WERI-Rb-1 (cell line): ENCODE data around the gene PTGER1.
"Not testable (repeated sequence)": the region's sequence is repeated elsewhere in the genome, so short reads cannot be mapped to it uniquely, and the experiment has no call there.

Experiments used
- DNase-seq: peaks from one replicate; pipeline ENCODE4 v3.0.0-alpha.2; 2020
- H3K27ac ChIP-seq: fragments of 250-450 bp; sonication (Bioruptor Pico); 2 replicates; pipeline ENCODE4 v1.5.1; 2020; ENCODE audit warnings: mild to moderate bottlenecking, moderate library complexity
- H3K27me3 ChIP-seq: fragments of 250-450 bp; sonication (Bioruptor Pico); 2 replicates; pipeline ENCODE4 v1.5.1; 2021; ENCODE audit warnings: mild to moderate bottlenecking, low read depth, moderate library complexity; ENCODE audit not compliant: insufficient read depth, severe bottlenecking
- H3K36me3 ChIP-seq: fragments of 250-450 bp; sonication (Bioruptor Pico); 2 replicates; pipeline ENCODE4 v1.5.1; 2020; ENCODE audit warnings: mild to moderate bottlenecking, moderate library complexity
- H3K4me3 ChIP-seq: 2 replicates; pipeline ENCODE4 v1.5.1; 2011; ENCODE audit warnings: low read depth, mild to moderate bottlenecking, control low read depth, low read length
- H3K9me3 ChIP-seq: fragments of 250-450 bp; sonication (Bioruptor Pico); 2 replicates; pipeline ENCODE4 v1.5.1; 2021; ENCODE audit warnings: mild to moderate bottlenecking, moderate library complexity; ENCODE audit not compliant: severe bottlenecking
- TF ChIP-seq, protein P1 (sequence below): IDR thresholded peaks from 2 replicates; pipeline ENCODE4 v1.5.1; 2011; ENCODE audit warnings: low read depth, mild to moderate bottlenecking, control low read depth, inconsistent platforms, low read length

The PTGER1 gene

DNA sequence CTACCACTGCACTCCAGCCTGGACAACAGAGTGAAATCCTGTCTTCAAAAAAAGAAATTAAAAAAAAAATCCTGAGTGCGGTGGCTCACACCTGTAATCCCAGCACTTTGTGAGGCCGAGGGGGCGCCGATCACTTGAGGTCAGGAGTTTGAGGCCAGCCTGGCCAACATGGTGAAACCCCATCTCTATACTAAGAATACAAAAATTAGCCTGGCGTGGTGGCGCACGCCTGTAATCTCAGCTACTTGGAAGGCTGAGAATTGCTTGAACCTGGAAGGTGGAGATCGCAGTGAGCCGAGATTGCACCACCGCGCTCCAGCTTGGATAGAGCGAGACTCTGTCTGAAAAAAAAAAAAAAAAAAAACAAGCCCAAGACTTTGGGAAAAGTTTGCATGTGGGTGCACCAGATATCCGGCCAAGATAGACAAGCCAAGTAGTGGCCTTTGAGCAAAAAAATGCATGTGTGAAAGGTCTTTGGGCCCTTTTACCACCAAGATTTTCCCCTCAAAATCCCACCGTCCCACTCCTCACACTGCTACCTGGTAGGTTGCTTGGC lies 37.3 kb upstream of the PTGER1 start:
- Histone ChIP-seq H3K4me3 (no peak overlapping the region), H3K36me3 (peaks cover 40% of the 10 kb centered on the region), H3K27me3 (no peaks in the 10 kb centered on the region), H3K27ac (no peak overlapping the region), H3K9me3 (no peaks in the 10 kb centered on the region)
- DNase-seq: no peak
- TF ChIP-seq, protein P1, sequence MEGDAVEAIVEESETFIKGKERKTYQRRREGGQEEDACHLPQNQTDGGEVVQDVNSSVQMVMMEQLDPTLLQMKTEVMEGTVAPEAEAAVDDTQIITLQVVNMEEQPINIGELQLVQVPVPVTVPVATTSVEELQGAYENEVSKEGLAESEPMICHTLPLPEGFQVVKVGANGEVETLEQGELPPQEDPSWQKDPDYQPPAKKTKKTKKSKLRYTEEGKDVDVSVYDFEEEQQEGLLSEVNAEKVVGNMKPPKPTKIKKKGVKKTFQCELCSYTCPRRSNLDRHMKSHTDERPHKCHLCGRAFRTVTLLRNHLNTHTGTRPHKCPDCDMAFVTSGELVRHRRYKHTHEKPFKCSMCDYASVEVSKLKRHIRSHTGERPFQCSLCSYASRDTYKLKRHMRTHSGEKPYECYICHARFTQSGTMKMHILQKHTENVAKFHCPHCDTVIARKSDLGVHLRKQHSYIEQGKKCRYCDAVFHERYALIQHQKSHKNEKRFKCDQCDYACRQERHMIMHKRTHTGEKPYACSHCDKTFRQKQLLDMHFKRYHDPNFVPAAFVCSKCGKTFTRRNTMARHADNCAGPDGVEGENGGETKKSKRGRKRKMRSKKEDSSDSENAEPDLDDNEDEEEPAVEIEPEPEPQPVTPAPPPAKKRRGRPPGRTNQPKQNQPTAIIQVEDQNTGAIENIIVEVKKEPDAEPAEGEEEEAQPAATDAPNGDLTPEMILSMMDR: no peak

DNA sequence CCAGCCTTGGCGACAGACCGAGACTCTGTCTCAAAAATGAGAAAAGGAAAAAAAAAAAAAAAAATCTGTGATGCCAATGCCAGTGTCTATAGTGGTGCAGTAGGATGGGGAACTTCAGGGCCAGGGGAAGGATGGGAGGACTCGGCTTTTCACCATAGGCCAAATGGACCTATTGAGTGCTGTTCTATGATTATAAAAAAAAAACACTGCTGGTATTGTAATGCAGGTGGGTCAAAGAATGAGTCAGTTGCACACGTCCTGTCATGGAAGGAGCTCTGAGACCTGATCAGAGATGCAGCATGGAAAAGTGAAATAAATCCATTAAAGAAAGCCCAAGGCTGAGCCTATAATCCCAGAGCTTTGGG lies 36.1 kb upstream of the PTGER1 start:
- Histone ChIP-seq H3K27ac (no peak overlapping the region), H3K4me3 (no peak overlapping the region)

GRCh38 chr19:14510311-14511228 lies 35.4 kb upstream of the PTGER1 start:
- no peaks in the 10 kb centered on the region for H3K27me3 ChIP-seq
- H3K4me3 ChIP-seq: no peak overlapping the region
- no peak overlapping the region for H3K27ac ChIP-seq
- H3K36me3 ChIP-seq: peaks cover 25% of the 10 kb centered on the region
- TF ChIP-seq, protein P1: no peak
- no peaks in the 10 kb centered on the region for H3K9me3 ChIP-seq
- DNase-seq: no peak

More for the DNA sequence above, 36.1 kb upstream of the PTGER1 start:
- Histone ChIP-seq H3K36me3 (peaks cover 31% of the 10 kb centered on the region), H3K27me3 (no peaks in the 10 kb centered on the region), H3K9me3 (no peaks in the 10 kb centered on the region)
- no peak for DNase-seq
- TF ChIP-seq, protein P1: no peak

GRCh38 chr19:14507704-14508542 lies 32.8 kb upstream of the PTGER1 start:
- Histone ChIP-seq H3K27me3 (no peaks in the 10 kb centered on the region), H3K9me3 (no peaks in the 10 kb centered on the region), H3K4me3 (no peak overlapping the region), H3K36me3 (no peaks in the 10 kb centered on the region; the same call in 1 of the 2 replicates), H3K27ac (no peak overlapping the region)
- no peak for DNase-seq
- TF ChIP-seq, protein P1: no peak

DNA sequence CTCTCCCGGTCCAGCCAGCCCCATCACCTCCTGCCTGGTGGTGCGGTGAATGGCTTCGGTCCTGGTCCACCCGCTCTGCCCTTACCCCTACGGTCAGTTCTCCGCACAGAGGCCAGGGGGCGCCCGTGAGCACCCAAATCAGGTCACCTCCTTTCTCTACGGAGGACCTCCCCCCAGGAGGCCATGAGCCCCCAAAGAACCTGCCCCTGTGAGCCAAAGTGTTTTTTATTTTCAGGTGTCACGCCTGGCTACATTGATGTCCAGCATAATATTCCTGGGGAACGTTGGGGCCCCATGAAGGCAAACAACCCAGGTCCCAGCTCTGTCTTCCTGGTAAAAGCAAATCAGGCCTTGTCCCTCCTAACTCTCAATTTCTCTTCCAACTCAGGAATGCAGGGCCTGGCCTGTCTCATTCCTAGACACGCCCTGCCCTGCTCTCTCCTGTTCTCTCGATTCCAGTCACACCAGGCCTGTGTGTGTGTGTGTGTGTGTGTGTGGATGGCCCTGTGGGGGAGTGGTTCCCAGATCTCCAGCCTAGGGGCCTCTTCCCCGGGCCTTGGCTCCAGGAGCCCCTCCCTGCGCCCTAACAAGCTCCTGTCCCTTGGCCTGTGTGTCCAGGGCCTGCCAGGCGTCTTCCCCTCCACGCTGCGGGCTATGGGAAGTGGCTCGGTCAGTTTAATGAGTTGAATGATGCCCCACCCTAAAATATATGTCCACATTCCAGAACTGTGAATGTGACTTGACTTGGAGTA lies 30.5 kb upstream of the PTGER1 start:
- peak; percentile 63 for DNase-seq
- H3K4me3 ChIP-seq: no peak overlapping the region
- H3K9me3 ChIP-seq: no peaks in the 10 kb centered on the region
- no peak overlapping the region for H3K27ac ChIP-seq
- H3K36me3 ChIP-seq: no peaks in the 10 kb centered on the region
- H3K27me3 ChIP-seq: no peaks in the 10 kb centered on the region
- TF ChIP-seq, protein P1: peak; percentile 78

- H3K9me3 ChIP-seq, DNase-seq, H3K36me3 ChIP-seq, H3K27ac ChIP-seq, H3K27me3 ChIP-seq, H3K4me3 ChIP-seq: not testable (repeated sequence)
These were observed 29.4 kb upstream of the PTGER1 start for GRCh38 chr19:14504575-14504974.
